Uterus (tissue), 2 donors: Measurements from ENCODE around the gene NUP62.

Experiments used
- POLR2A ChIP-seq, 2 donors: fragments of 450-650 bp; IDR thresholded peaks; one replicate each; pipeline ENCODE4 v1.6.1; 2016; ENCODE audit warnings: antibody characterized with exemption in 2 of 2, mild to moderate bottlenecking in 1 of 2, moderate library complexity in 1 of 2
- TF ChIP-seq, protein P1 (sequence below), 4 experiments: fragments of 200-600 bp in 2 of 4; fragments of 450-650 bp in 2 of 4; sonication (generic) in 2 of 4; IDR thresholded peaks; one replicate each; pipeline ENCODE4 v1.5.1; 2016 to 2019; ENCODE audit warnings: antibody characterized with exemption in 4 of 4, mild to moderate bottlenecking in 2 of 4, moderate library complexity in 1 of 4

DNA sequence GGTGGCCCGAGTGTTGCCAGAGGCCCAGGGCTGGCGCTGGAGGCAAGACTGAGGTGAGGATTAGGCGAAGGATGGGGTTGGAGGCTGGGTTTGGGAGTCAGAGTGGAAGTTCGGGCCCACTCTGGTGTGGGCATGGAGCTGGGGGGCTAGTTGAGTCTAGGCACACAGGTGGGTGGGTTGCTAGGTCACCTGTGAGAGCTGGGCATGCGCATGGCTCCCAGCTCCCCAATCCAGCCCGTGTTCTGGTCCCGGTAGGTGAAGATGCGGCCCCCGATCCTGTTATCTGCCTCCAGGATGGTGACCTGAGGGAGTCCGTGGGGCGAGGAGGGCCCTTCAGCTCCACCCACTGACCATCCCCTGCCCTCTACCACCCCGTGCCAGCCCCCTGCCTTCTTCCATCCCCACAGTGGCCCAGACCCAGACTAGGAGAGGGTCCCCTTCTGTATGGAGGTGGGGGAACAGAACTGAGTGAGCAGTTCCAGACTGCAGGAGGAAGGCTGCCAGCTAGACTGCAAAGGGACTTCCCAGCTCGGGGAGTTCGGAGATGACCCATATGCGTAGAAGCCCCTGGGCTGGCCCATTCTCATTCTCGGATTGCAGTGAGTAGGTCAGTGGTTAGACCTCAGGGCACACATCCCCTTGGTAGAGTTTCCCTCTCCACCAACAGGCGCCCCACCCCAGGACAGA, 34.3 kb downstream of the NUP62 start:
- TF ChIP-seq, protein P1, sequence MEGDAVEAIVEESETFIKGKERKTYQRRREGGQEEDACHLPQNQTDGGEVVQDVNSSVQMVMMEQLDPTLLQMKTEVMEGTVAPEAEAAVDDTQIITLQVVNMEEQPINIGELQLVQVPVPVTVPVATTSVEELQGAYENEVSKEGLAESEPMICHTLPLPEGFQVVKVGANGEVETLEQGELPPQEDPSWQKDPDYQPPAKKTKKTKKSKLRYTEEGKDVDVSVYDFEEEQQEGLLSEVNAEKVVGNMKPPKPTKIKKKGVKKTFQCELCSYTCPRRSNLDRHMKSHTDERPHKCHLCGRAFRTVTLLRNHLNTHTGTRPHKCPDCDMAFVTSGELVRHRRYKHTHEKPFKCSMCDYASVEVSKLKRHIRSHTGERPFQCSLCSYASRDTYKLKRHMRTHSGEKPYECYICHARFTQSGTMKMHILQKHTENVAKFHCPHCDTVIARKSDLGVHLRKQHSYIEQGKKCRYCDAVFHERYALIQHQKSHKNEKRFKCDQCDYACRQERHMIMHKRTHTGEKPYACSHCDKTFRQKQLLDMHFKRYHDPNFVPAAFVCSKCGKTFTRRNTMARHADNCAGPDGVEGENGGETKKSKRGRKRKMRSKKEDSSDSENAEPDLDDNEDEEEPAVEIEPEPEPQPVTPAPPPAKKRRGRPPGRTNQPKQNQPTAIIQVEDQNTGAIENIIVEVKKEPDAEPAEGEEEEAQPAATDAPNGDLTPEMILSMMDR (IDR thresholded peaks at IDR 0.05): no peak
- TF ChIP-seq POLR2A (IDR thresholded peaks at IDR 0.05): no peak
